HepG2 (cell line): ENCODE data around the gene IRX3. TPM values are rescaled to one million over a fixed set of nuclear protein-coding genes. Genes with fewer than 3 reads are reported as not detected.
A peak's percentile ranks its signal among the peaks of the same experiment; 100 is the strongest.

Source experiments
- AKAP8 ChIP-seq: sonication (generic); formaldehyde crosslinking; IDR thresholded peaks from 2 replicates; pipeline ENCODE4 v1.5.1; 2020; ENCODE audit warnings: mild to moderate bottlenecking, missing genetic modification reagents
- CENPX ChIP-seq: sonication (generic); formaldehyde crosslinking; IDR thresholded peaks from 2 replicates; pipeline ENCODE4 v1.9.0; 2021; ENCODE audit warnings: mild to moderate bottlenecking, missing genetic modification reagents, moderate library complexity
- CHCHD3 ChIP-seq: sonication (generic); formaldehyde crosslinking; IDR thresholded peaks from 2 replicates; pipeline ENCODE4 v1.8.0; 2022; ENCODE audit warnings: mild to moderate bottlenecking, missing genetic modification reagents, moderate library complexity
- ETV6 ChIP-seq: sonication (generic); formaldehyde crosslinking; conservative IDR thresholded peaks from 2 replicates; pipeline ENCODE4 v1.4.0; 2020; ENCODE audit warnings: missing genetic modification reagents
- FOSL2 ChIP-seq: sonication (generic); formaldehyde crosslinking; IDR thresholded peaks from 2 replicates; pipeline ENCODE4 v1.4.0; 2020; ENCODE audit warnings: missing genetic modification reagents
- HOXA3 ChIP-seq: sonication (generic); formaldehyde crosslinking; IDR thresholded peaks from 2 replicates; pipeline ENCODE4 v1.5.0; 2020; ENCODE audit warnings: missing genetic modification reagents
- KDM4B ChIP-seq: sonication (generic); formaldehyde crosslinking; IDR thresholded peaks from 2 replicates; pipeline ENCODE4 v1.4.0; 2020; ENCODE audit warnings: missing genetic modification reagents
- MATR3 ChIP-seq: sonication (generic); formaldehyde crosslinking; IDR thresholded peaks from 2 replicates; pipeline ENCODE4 v1.4.0; 2020; ENCODE audit warnings: missing genetic modification reagents
- MBD4 ChIP-seq: IDR thresholded peaks from 2 replicates; pipeline ENCODE4 v1.6.1; 2012; ENCODE audit warnings: low read length, inconsistent platforms, borderline replicate concordance
- RAD51 ChIP-seq: fragments of 450-650 bp; IDR thresholded peaks from 2 replicates; pipeline ENCODE4 v1.6.1; 2016; ENCODE audit warnings: borderline replicate concordance
- SALL1 ChIP-seq: sonication (generic); formaldehyde crosslinking; IDR thresholded peaks from 2 replicates; pipeline ENCODE4 v1.8.0; 2022; ENCODE audit warnings: mild to moderate bottlenecking, missing genetic modification reagents
- TCF7 ChIP-seq: sonication (generic); IDR thresholded peaks from 2 replicates; pipeline ENCODE4 v1.6.1; 2016; ENCODE audit warnings: antibody characterized with exemption, low read depth
- TEAD2 ChIP-seq: sonication (generic); formaldehyde crosslinking; IDR thresholded peaks from 2 replicates; pipeline ENCODE4 v1.9.0; 2021; ENCODE audit warnings: missing genetic modification reagents
- ZNF12 ChIP-seq: sonication (generic); formaldehyde crosslinking; IDR thresholded peaks from 2 replicates; pipeline ENCODE4 v1.5.0; 2020; ENCODE audit warnings: missing genetic modification reagents
- ZNF230 ChIP-seq: sonication (generic); formaldehyde crosslinking; IDR thresholded peaks from 2 replicates; pipeline ENCODE4 v1.4.0; 2020; ENCODE audit warnings: mild to moderate bottlenecking, missing genetic modification reagents
- ZNF431 ChIP-seq: sonication (generic); formaldehyde crosslinking; IDR thresholded peaks from 2 replicates; pipeline ENCODE4 v1.9.0; 2022; ENCODE audit warnings: missing genetic modification reagents, low read depth, mild to moderate bottlenecking, borderline replicate concordance
- ZNF432 ChIP-seq: sonication (generic); formaldehyde crosslinking; IDR thresholded peaks from 2 replicates; pipeline ENCODE4 v1.5.0; 2020; ENCODE audit warnings: missing genetic modification reagents, mild to moderate bottlenecking, borderline replicate concordance
- ZNF501 ChIP-seq: sonication (generic); formaldehyde crosslinking; IDR thresholded peaks from 2 replicates; pipeline ENCODE4 v1.5.1; 2020; ENCODE audit warnings: mild to moderate bottlenecking, moderate library complexity, missing genetic modification reagents
- ZNF619 ChIP-seq: sonication (generic); formaldehyde crosslinking; IDR thresholded peaks from 2 replicates; pipeline ENCODE4 v1.4.0; 2020; ENCODE audit warnings: mild to moderate bottlenecking, missing genetic modification reagents
- polyA plus RNA-seq, 8 experiments: library from polyadenylated mRNA; depleted of rRNA in 3 of 8; stranded (reverse) in 7 of 8; unstranded in 1 of 8; fragments of >200 nt; fragmentation: Illumina TruSeq in 4 of 8; extraction: Trizol in 4 of 8; gene quantifications; 2 replicates each; pipeline versions ENCODE4 v1.2.1 to v1.2.3, GENCODE V29; 2011 to 2016; ENCODE audit warnings: low read depth in 4 of 8, missing spikeins in 1 of 8, mixed read lengths in 1 of 8; ENCODE audit not compliant: insufficient read depth in 1 of 8
- total RNA-seq, 5 experiments: library from RNA; depleted of rRNA; stranded (reverse); fragments of >200 nt; fragmentation: Illumina TruSeq; extraction: Trizol; gene quantifications; 2 replicates each; pipeline ENCODE4 v1.2.3, GENCODE V29; 2016; ENCODE audit warnings: low read depth in 1 of 5
- TF ChIP-seq, protein P1 (sequence below): sonication (generic); formaldehyde crosslinking; IDR thresholded peaks from 2 replicates; pipeline ENCODE4 v1.8.1; 2023; ENCODE audit warnings: mild to moderate bottlenecking, inconsistent platforms, moderate library complexity, missing genetic modification reagents, borderline replicate concordance
- TF ChIP-seq, protein P2 (sequence below): sonication (generic); formaldehyde crosslinking; IDR thresholded peaks from 2 replicates; pipeline ENCODE4 v1.4.0; 2020; ENCODE audit warnings: missing genetic modification reagents
- TF ChIP-seq, protein P3 (sequence below): IDR thresholded peaks from 2 replicates; pipeline ENCODE4 v1.6.1; 2016; ENCODE audit warnings: missing compliant biosample characterization, missing genetic modification reagents, borderline replicate concordance
- TF ChIP-seq, protein P4 (sequence below): IDR thresholded peaks from 2 replicates; pipeline ENCODE4 v1.4.0; 2020; ENCODE audit warnings: mild to moderate bottlenecking, missing genetic modification reagents

The IRX3 gene
- total and polyA plus RNA-seq, 2 of the 13 experiments (the other 11 are each of a cell fraction or from before 2014, with no cell fraction given), result 9.2 to 16.4 TPM

DNA sequence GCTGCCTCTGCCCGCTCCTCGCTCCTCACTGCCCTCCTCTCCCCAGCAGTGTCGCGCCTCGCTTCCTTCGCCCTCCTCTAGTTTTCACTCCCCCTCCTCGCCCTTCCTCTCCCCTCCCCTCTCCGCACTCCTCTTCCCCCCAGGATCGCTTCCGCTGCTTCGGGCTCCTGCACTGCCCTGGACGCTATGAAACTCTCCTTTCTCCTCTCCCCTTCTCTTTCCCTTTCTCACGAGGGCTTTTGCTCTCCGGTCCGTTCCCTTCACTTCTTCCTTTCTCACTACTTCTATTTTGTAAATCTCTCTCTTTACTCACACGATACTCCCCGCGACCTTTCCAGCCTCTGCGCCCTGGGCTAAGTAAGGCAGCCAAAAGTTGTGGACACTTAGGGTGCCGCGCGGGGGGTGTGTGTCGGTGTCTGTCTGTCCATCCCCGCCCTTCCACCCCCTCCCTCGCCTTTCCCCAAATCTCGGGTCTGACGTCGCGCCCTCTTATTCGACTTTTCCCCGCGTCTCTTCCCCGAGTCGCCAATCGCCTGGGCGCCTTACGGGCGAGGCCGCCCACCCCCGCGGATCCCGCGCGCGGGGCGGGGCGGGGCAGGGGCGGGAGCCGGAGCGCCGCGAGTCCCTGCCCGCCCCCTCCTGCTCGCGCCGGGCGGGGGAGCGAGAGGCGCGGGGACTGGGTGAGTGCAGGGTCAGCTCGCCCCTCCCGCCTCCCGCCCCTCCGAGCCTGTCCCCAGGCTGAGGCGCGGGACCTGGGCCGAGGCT lies at the start of gene IRX3 (continued):
- TF ChIP-seq, protein P1, sequence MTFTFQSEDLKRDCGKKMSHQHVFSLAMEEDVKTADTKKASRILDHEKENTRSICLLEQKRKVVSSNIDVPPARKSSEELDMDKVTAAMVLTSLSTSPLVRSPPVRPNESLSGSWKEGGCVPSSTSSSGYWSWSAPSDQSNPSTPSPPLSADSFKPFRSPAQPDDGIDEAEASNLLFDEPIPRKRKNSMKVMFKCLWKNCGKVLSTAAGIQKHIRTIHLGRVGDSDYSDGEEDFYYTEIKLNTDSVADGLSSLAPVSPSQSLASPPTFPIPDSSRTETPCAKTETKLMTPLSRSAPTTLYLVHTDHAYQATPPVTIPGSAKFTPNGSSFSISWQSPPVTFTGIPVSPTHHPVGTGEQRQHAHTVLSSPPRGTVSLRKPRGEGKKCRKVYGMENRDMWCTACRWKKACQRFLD (CRISPR knock-in tag), result 0 out of 2 replicates have a peak, but pooled peaks have one; percentile 11
- TF ChIP-seq AKAP8 (CRISPR knock-in tag), result 0 out of 2 replicates have a peak, but pooled peaks have one; percentile 19
- no peak for TF ChIP-seq MBD4
- TF ChIP-seq TEAD2 (CRISPR knock-in tag), result no peak
- TF ChIP-seq HOXA3 (CRISPR knock-in tag), result peak; percentile 15; the same call in 1 of the 2 replicates
- no peak for TF ChIP-seq ETV6
- no peak for TF ChIP-seq ZNF431 (CRISPR knock-in tag)
- TF ChIP-seq MATR3 (CRISPR knock-in tag), result no peak
- TF ChIP-seq ZNF501 (CRISPR knock-in tag), result peak; percentile 48; the same call in 1 of the 2 replicates
- TF ChIP-seq, protein P2, sequence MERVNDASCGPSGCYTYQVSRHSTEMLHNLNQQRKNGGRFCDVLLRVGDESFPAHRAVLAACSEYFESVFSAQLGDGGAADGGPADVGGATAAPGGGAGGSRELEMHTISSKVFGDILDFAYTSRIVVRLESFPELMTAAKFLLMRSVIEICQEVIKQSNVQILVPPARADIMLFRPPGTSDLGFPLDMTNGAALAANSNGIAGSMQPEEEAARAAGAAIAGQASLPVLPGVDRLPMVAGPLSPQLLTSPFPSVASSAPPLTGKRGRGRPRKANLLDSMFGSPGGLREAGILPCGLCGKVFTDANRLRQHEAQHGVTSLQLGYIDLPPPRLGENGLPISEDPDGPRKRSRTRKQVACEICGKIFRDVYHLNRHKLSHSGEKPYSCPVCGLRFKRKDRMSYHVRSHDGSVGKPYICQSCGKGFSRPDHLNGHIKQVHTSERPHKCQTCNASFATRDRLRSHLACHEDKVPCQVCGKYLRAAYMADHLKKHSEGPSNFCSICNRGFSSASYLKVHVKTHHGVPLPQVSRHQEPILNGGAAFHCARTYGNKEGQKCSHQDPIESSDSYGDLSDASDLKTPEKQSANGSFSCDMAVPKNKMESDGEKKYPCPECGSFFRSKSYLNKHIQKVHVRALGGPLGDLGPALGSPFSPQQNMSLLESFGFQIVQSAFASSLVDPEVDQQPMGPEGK (CRISPR knock-in tag), result peak; percentile 72
- no peak for TF ChIP-seq CENPX (CRISPR knock-in tag)
- no peak for TF ChIP-seq ZNF230 (CRISPR knock-in tag)
- TF ChIP-seq CHCHD3 (CRISPR knock-in tag), result no peak
- TF ChIP-seq, protein P3, sequence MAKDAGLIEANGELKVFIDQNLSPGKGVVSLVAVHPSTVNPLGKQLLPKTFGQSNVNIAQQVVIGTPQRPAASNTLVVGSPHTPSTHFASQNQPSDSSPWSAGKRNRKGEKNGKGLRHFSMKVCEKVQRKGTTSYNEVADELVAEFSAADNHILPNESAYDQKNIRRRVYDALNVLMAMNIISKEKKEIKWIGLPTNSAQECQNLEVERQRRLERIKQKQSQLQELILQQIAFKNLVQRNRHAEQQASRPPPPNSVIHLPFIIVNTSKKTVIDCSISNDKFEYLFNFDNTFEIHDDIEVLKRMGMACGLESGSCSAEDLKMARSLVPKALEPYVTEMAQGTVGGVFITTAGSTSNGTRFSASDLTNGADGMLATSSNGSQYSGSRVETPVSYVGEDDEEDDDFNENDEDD (CRISPR knock-in tag), result no peak; the same call in 1 of the 2 replicates
- TF ChIP-seq ZNF619 (CRISPR knock-in tag), result no peak; the same call in 1 of the 2 replicates
- peak; percentile 60 for TF ChIP-seq SALL1 (CRISPR knock-in tag)
- no peak for TF ChIP-seq RAD51
- TF ChIP-seq ZNF432 (CRISPR knock-in tag), result no peak
- TF ChIP-seq KDM4B (CRISPR knock-in tag), result no peak; the same call in 1 of the 2 replicates
- TF ChIP-seq FOSL2 (CRISPR knock-in tag), result no peak
- no peak for TF ChIP-seq ZNF12
- no peak for TF ChIP-seq TCF7
- TF ChIP-seq, protein P4, sequence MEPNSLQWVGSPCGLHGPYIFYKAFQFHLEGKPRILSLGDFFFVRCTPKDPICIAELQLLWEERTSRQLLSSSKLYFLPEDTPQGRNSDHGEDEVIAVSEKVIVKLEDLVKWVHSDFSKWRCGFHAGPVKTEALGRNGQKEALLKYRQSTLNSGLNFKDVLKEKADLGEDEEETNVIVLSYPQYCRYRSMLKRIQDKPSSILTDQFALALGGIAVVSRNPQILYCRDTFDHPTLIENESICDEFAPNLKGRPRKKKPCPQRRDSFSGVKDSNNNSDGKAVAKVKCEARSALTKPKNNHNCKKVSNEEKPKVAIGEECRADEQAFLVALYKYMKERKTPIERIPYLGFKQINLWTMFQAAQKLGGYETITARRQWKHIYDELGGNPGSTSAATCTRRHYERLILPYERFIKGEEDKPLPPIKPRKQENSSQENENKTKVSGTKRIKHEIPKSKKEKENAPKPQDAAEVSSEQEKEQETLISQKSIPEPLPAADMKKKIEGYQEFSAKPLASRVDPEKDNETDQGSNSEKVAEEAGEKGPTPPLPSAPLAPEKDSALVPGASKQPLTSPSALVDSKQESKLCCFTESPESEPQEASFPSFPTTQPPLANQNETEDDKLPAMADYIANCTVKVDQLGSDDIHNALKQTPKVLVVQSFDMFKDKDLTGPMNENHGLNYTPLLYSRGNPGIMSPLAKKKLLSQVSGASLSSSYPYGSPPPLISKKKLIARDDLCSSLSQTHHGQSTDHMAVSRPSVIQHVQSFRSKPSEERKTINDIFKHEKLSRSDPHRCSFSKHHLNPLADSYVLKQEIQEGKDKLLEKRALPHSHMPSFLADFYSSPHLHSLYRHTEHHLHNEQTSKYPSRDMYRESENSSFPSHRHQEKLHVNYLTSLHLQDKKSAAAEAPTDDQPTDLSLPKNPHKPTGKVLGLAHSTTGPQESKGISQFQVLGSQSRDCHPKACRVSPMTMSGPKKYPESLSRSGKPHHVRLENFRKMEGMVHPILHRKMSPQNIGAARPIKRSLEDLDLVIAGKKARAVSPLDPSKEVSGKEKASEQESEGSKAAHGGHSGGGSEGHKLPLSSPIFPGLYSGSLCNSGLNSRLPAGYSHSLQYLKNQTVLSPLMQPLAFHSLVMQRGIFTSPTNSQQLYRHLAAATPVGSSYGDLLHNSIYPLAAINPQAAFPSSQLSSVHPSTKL (CRISPR knock-in tag), result no peak
